GM23248 (cell line): ENCODE results near the gene TNNT1.

Experiments
- EZH2 ChIP-seq: fragments of 200-600 bp; sonication (generic); IDR thresholded peaks from 2 replicates; pipeline ENCODE4 v1.6.1; 2018; ENCODE audit warnings: antibody characterized with exemption, mild to moderate bottlenecking; ENCODE audit not compliant: insufficient read depth, poor library complexity, severe bottlenecking
- EZH2phosphoT487 ChIP-seq: fragments of 200-600 bp; sonication (generic); IDR thresholded peaks from 2 replicates; pipeline ENCODE4 v1.6.1; 2018; ENCODE audit warnings: antibody characterized with exemption, moderate library complexity, mild to moderate bottlenecking, low read depth; ENCODE audit not compliant: insufficient read depth

DNA sequence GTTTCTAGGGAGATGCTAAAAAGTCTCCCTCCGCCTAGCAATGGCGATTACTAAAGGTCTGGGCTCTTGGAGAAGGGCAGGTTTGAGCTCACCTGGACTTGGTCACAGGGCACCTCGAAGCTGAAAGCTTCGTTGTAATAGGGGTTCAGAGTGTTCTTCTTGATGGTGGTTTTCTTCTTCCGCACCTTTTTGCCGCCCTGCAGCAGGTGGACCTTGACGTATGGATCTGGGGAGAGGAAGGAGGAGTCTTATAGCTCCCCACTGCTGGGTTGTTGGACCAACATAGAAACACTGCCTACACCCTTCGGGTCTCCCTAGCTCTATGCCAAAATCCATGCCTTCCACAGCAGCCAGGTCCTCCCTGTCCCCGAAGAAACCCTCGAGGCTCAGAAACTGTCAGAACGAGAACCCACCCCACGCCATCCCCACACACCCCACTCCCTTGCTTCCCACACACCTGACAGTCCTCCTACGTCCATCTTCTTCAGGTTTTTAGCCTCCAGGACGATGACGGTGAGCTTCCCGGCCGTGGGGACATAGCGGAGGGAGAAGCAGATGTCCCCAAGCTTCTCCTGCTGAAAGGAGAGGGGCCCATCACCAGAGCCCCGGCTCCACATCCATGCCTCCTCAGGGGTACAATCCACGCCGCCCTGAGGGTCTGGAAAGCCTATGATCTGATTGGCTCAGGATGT, 25.6 kb upstream of the TNNT1 start:
- TF ChIP-seq EZH2 (no peak), EZH2phosphoT487 (no peak)
